Fibroblast of skin of right quadriceps (primary cell): ENCODE measurements around the gene AIFM3.
A peak's percentile ranks its signal among the peaks of the same experiment; 100 is the strongest.
"Not testable (repeated sequence)": the region's sequence is repeated elsewhere in the genome, so short reads cannot be mapped to it uniquely, and the experiment has no call there.

Source experiments
- DNase-seq: peaks from one replicate; pipeline ENCODE4 v3.0.0-alpha.2; 2013

AIFM3 gene

GRCh38 chr22:20942203-20942902 lies 24.7 kb upstream of the AIFM3 start:
- not testable (repeated sequence) for DNase-seq

- no peak for DNase-seq
Measured at GRCh38 chr22:20943104-20943933, 23.7 kb upstream of the AIFM3 start.

- no peak for DNase-seq
Measured at GRCh38 chr22:20944042-20944441, 23.0 kb upstream of the AIFM3 start.

- DNase-seq, result no peak
Measured at GRCh38 chr22:20945578-20945934, 21.5 kb upstream of the AIFM3 start.

- DNase-seq, result no peak
Measured at GRCh38 chr22:20946080-20946986, 20.7 kb upstream of the AIFM3 start.

- DNase-seq, result no peak
Measured at GRCh38 chr22:20946991-20947390, 20.1 kb upstream of the AIFM3 start.

GRCh38 chr22:20948450-20948849 lies 18.6 kb upstream of the AIFM3 start:
- no peak for DNase-seq

GRCh38 chr22:20948989-20949388 lies 18.1 kb upstream of the AIFM3 start:
- DNase-seq, result no peak

- no peak for DNase-seq
Measured at GRCh38 chr22:20949698-20950183, 17.3 kb upstream of the AIFM3 start.

GRCh38 chr22:20951151-20951931 lies 15.7 kb upstream of the AIFM3 start:
- DNase-seq, result no peak

- DNase-seq, result no peak
Measured at GRCh38 chr22:20951932-20952380, 15.1 kb upstream of the AIFM3 start.

GRCh38 chr22:20952544-20953341 lies 14.3 kb upstream of the AIFM3 start:
- DNase-seq, result no peak

GRCh38 chr22:20953342-20953608 lies 13.8 kb upstream of the AIFM3 start:
- no peak for DNase-seq

- DNase-seq, result peak; percentile 37
Measured at GRCh38 chr22:20953668-20954500, 13.2 kb upstream of the AIFM3 start.

GRCh38 chr22:20955548-20955947 lies 11.5 kb upstream of the AIFM3 start:
- DNase-seq, result no peak

- DNase-seq, result peak; percentile 35
Measured at GRCh38 chr22:20956258-20957101, 10.6 kb upstream of the AIFM3 start.

- no peak for DNase-seq
Measured at GRCh38 chr22:20957102-20957682, 9.9 kb upstream of the AIFM3 start.

- no peak for DNase-seq
Measured at GRCh38 chr22:20957683-20958431, 9.2 kb upstream of the AIFM3 start.
